Mammary epithelial cell (primary cell): ENCODE measurements around the gene MRPS18C.

ENCODE experiments used
- CTCF ChIP-seq, 2 donors: IDR thresholded peaks in 1 of 2; conservative IDR thresholded peaks in 1 of 2; 2 replicates each; pipeline ENCODE4 v1.5.1; 2011 to 2012; ENCODE audit warnings: inconsistent platforms in 2 of 2, low read length in 2 of 2, mild to moderate bottlenecking in 2 of 2, control low read depth in 1 of 2, low read depth in 1 of 2; ENCODE audit not compliant: insufficient read depth in 1 of 2; ENCODE audit errors: extremely low read depth in 1 of 2
- EZH2 ChIP-seq: IDR thresholded peaks from 2 replicates; pipeline ENCODE4 v1.6.1; 2012; ENCODE audit warnings: low read length, inconsistent platforms, borderline replicate concordance

GRCh38 chr4:83417566-83417965 is 38.3 kb upstream of the MRPS18C start:
- TF ChIP-seq CTCF (conservative IDR thresholded peaks at IDR 0.05 in 1 of 2, IDR thresholded peaks at IDR 0.05 in 1 of 2; ENCODE audit: extremely low read depth in 1 of 2, insufficient read depth in 1 of 2, low read depth in 1 of 2, low read length in 2 of 2) (no peak), EZH2 (no peak)
